Caco-2 (cell line): ENCODE results near the gene CREB3L1. TPM values are rescaled to one million over a fixed set of nuclear protein-coding genes. Genes with fewer than 3 reads are reported as not detected.

Source experiments
- BruUV-seq: library from RNA; stranded (reverse); fragments of 400-500 nt; replicated peaks from 2 replicates; lab custom pipeline; 2021; lab: Mats Ljungman, UMichigan
- CTCF ChIA-PET: fragments of 300-600 bp; sonication (Branson Sonifier 250); formaldehyde crosslinking; loops from one replicate; lab custom pipeline; 2022; ENCODE audit warnings: antibody characterized with exemption; lab: Charles Lee
- POLR2A ChIA-PET: fragments of 300-600 bp; sonication (Branson Sonifier 250); formaldehyde crosslinking; loops from one replicate; lab custom pipeline; 2022; ENCODE audit warnings: antibody characterized with exemption; lab: Charles Lee
- DNase-seq, 2 experiments: peaks; one replicate each; pipeline versions ENCODE4 v3.0.0 to v3.0.0-alpha.2; 2020 to 2022
- H3K27me3 ChIP-seq: replicated peaks from 2 replicates; pipeline ENCODE4 v1.6.0; 2011; ENCODE audit warnings: low read length; ENCODE audit not compliant: control insufficient read depth, insufficient read depth
- H3K36me3 ChIP-seq: 2 replicates; pipeline ENCODE4 v1.5.1; 2011; ENCODE audit warnings: low read length; ENCODE audit not compliant: control insufficient read depth, insufficient read depth
- H3K4me1 ChIP-seq: fragments of 250-450 bp; sonication (Bioruptor Pico); 2 replicates; pipeline ENCODE4 v1.5.1; 2020; ENCODE audit warnings: mild to moderate bottlenecking
- H3K4me3 ChIP-seq: 2 replicates; pipeline ENCODE4 v1.5.1; 2011; ENCODE audit warnings: low read depth, mild to moderate bottlenecking, control low read depth, low read length
- H3K9me3 ChIP-seq: fragments of 250-450 bp; sonication (Bioruptor Pico); 2 replicates; pipeline ENCODE4 v1.5.1; 2020; ENCODE audit warnings: mild to moderate bottlenecking, moderate library complexity
- H3K27ac Mint-ChIP-seq: one replicate; pipeline ENCODE4 v1.8.0; 2022; ENCODE audit warnings: mixed read lengths; ENCODE audit not compliant: unreplicated experiment
- H3K27me3 Mint-ChIP-seq: one replicate; pipeline ENCODE4 v1.8.0; 2022; ENCODE audit warnings: mixed read lengths; ENCODE audit not compliant: insufficient read depth, unreplicated experiment
- H3K36me3 Mint-ChIP-seq: one replicate; pipeline ENCODE4 v1.8.0; 2022; ENCODE audit warnings: mild to moderate bottlenecking, mixed read lengths; ENCODE audit not compliant: insufficient read depth, unreplicated experiment
- H3K4me1 Mint-ChIP-seq: one replicate; pipeline ENCODE4 v1.8.0; 2022; ENCODE audit warnings: low read depth, mixed read lengths; ENCODE audit not compliant: unreplicated experiment
- H3K4me3 Mint-ChIP-seq: one replicate; pipeline ENCODE4 v1.8.0; 2022; ENCODE audit warnings: mild to moderate bottlenecking, moderate library complexity, mixed read lengths; ENCODE audit not compliant: unreplicated experiment
- H3K9me3 Mint-ChIP-seq: one replicate; pipeline ENCODE4 v1.8.0; 2022; ENCODE audit warnings: mixed read lengths; ENCODE audit not compliant: unreplicated experiment
- intact Hi-C: fragments of 100-400 bp; cut with micrococcal nuclease; formaldehyde crosslinking; loops from one replicate; pipeline ENCODE4 v1.10.0; 2022; ENCODE audit not compliant: unreplicated experiment
- total RNA-seq: library from RNA; stranded (reverse); gene quantifications from 2 replicates; pipeline ENCODE4 v1.2.3, GENCODE V29; 2022
- TF ChIP-seq, protein P1 (sequence below), 2 experiments: fragments of 200-600 bp in 1 of 2; IDR thresholded peaks; 1 replicate in 1 of 2; 2 replicates in 1 of 2; pipeline versions ENCODE4 v1.5.1 to v1.8.0; 2011 to 2022; ENCODE audit warnings: antibody characterized with exemption in 1 of 2, control low read depth in 1 of 2, inconsistent platforms in 1 of 2, low read depth in 1 of 2, low read length in 1 of 2, mild to moderate bottlenecking in 1 of 2, moderate library complexity in 1 of 2; ENCODE audit not compliant: insufficient read depth in 1 of 2, severe bottlenecking in 1 of 2, unreplicated experiment in 1 of 2

CREB3L1 gene
- total RNA-seq, 1 experiment from 2014 or later = 24.9 TPM

DNA sequence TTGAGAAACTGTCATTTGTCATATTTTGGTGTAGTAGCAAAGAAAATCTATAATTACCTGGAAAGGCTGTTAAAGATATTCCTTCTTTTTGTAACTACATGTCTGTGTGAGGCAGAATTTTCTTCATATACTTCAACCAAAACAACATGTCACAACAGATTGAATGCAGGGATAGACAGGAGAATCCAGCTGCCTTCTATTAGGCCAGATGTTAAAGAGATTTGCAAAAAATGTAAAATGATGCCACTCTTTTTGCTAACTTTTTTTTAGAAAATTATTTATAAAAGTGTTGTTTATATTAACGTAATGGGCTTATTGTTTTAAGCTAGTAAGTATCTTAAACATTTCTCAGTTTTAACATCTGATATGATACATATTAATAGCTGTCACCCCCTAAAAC, 82.5 kb downstream of the CREB3L1 start:
- intact Hi-C loops = no loop called here
- Mint-ChIP-seq H3K27me3 (no peaks in the 10 kb centered on the region), H3K36me3 (peaks cover 24% of the 10 kb centered on the region), H3K9me3 (no peaks in the 10 kb centered on the region), H3K4me1 (peaks cover 14% of the 10 kb centered on the region), H3K27ac (no peak overlapping the region), H3K4me3 (no peak overlapping the region)
- DNase-seq = no peak
- BruUV-seq = no TSS peak
- no peak overlapping the region for H3K4me3 ChIP-seq
- H3K9me3 ChIP-seq = no peaks in the 10 kb centered on the region
- no peaks in the 10 kb centered on the region for H3K4me1 ChIP-seq
- POLR2A ChIA-PET = no interaction called here
- peaks cover 1% of the 10 kb centered on the region; the same call in 1 of the 2 replicates for H3K36me3 ChIP-seq
- CTCF ChIA-PET = interaction anchor here (0.6 kb wide), 1 partner anchor 17 kb away, joined by 3 read pairs; no protein-coding TSS in a partner anchor
- TF ChIP-seq, protein P1, sequence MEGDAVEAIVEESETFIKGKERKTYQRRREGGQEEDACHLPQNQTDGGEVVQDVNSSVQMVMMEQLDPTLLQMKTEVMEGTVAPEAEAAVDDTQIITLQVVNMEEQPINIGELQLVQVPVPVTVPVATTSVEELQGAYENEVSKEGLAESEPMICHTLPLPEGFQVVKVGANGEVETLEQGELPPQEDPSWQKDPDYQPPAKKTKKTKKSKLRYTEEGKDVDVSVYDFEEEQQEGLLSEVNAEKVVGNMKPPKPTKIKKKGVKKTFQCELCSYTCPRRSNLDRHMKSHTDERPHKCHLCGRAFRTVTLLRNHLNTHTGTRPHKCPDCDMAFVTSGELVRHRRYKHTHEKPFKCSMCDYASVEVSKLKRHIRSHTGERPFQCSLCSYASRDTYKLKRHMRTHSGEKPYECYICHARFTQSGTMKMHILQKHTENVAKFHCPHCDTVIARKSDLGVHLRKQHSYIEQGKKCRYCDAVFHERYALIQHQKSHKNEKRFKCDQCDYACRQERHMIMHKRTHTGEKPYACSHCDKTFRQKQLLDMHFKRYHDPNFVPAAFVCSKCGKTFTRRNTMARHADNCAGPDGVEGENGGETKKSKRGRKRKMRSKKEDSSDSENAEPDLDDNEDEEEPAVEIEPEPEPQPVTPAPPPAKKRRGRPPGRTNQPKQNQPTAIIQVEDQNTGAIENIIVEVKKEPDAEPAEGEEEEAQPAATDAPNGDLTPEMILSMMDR (IDR thresholded peaks at IDR 0.05; ENCODE audit: insufficient read depth in 1 of 2, low read depth in 1 of 2, low read length in 1 of 2, severe bottlenecking in 1 of 2, unreplicated experiment in 1 of 2) = no peak
- H3K27me3 ChIP-seq = no peaks in the 10 kb centered on the region

DNA sequence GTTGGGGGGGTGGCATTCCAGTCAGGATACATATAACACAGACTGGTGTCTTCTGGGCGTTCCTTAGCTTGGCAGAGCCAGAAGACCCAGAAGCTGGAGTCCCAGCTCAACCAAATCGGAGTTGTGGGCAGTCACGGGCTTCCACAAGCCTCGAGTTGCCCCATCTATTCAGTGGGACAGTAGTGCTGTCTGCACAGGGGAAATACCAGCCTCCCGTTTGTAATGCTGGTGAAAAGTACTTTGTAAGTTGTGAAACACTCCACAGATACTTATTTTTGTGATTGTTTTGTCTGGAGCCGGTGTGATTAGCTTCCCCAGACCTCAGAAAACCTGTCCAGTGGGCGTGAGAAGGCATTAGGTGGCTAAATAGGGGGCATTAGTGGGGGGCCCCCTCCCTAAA, 83.4 kb downstream of the CREB3L1 start:
- no TSS peak for BruUV-seq
- ChIA-PET CTCF (no interaction called here), POLR2A (interaction anchor here (0.6 kb wide), 1 partner anchor 1405 kb away, joined by 4 read pairs; no protein-coding TSS in a partner anchor)
- no peaks in the 10 kb centered on the region for H3K9me3 ChIP-seq
- H3K36me3 Mint-ChIP-seq = peaks cover 18% of the 10 kb centered on the region
- no peak overlapping the region for H3K27ac Mint-ChIP-seq
- no peaks in the 10 kb centered on the region for H3K4me1 ChIP-seq
- H3K27me3 Mint-ChIP-seq = no peaks in the 10 kb centered on the region
- intact Hi-C loops = no loop called here
- H3K4me3 Mint-ChIP-seq = no peak overlapping the region
- TF ChIP-seq, protein P1 (IDR thresholded peaks at IDR 0.05; ENCODE audit: insufficient read depth in 1 of 2, low read depth in 1 of 2, low read length in 1 of 2, severe bottlenecking in 1 of 2, unreplicated experiment in 1 of 2) = no peak
- H3K36me3 ChIP-seq = peaks cover 1% of the 10 kb centered on the region; the same call in 1 of the 2 replicates
- DNase-seq = no peak
- H3K9me3 Mint-ChIP-seq = no peaks in the 10 kb centered on the region
- H3K27me3 ChIP-seq = no peaks in the 10 kb centered on the region
- peaks cover 14% of the 10 kb centered on the region for H3K4me1 Mint-ChIP-seq
- H3K4me3 ChIP-seq = no peak overlapping the region

DNA sequence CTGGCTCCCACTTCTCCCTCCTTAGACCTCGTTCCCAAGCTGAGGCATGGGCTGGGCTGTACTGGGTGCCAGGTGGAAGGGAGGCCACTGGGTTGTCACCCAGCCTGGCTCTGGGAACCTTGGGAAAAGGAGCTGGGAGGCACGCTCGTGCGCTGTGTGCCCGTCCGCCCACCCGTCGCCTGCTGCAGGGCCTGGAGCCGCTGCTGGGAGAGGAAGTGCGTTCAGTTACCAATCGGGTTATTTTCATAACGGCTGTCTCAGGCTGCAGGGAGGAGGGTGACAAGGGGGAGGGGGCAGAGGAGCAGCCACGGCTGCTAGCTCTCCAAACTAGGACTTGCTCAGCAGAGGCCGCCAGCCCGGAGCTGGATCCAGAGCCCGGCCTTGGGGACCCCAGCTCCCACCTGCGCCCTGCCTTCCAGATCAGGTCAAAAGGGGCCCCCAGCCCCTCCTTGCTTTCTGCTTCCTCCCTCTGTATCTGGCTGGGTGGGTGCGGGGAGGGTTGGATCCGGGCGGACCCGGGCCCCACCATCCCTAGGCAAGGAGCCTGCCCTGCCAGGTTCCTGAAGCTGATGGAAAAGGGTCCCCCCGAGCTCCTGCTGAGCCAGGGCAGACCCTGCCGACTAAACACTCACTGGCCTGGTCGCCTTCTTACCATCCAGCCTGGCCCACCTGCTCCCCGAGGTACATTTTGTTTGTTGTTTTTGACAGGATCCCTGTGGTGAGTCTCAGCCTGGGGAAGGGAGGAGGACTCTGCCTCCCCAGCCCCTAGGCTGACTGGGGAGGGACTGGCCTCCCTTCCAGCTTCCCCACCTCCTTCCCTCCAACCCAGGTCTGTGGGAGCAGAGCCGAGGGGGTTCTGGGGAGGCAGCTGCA, 84.1 kb downstream of the CREB3L1 start:
- no peak for DNase-seq
- Mint-ChIP-seq H3K27ac (no peak overlapping the region), H3K36me3 (peaks cover 12% of the 10 kb centered on the region), H3K4me1 (peaks cover 11% of the 10 kb centered on the region), H3K27me3 (no peaks in the 10 kb centered on the region), H3K9me3 (no peaks in the 10 kb centered on the region), H3K4me3 (no peak overlapping the region)
- Histone ChIP-seq H3K36me3 (no peaks in the 10 kb centered on the region), H3K27me3 (no peaks in the 10 kb centered on the region), H3K4me3 (no peak overlapping the region), H3K9me3 (no peaks in the 10 kb centered on the region), H3K4me1 (no peaks in the 10 kb centered on the region)
- TF ChIP-seq, protein P1 (IDR thresholded peaks at IDR 0.05; ENCODE audit: insufficient read depth in 1 of 2, low read depth in 1 of 2, low read length in 1 of 2, severe bottlenecking in 1 of 2, unreplicated experiment in 1 of 2) = no peak
- ChIA-PET POLR2A (no interaction called here), CTCF (no interaction called here)
- BruUV-seq = no TSS peak
- intact Hi-C loops = no loop called here
